Activated CD8-positive, alpha-beta T cell treated with anti-CD3 and anti-CD28 coated beads, Interleukin-2, amount 10 ng/mL, durations not matched to agents 7 days and 5 days (primary cell): ENCODE results near the gene TRAM2. TPM values are rescaled to one million over a fixed set of nuclear protein-coding genes. Genes with fewer than 3 reads are reported as not detected.

ENCODE experiments used
- ATAC-seq: fragments of 150-1000 bp; cut with Tn5 transposase; one replicate; pipeline ENCODE4 v1.10.0; 2021; ENCODE audit warnings: moderate library complexity
- CTCF ChIA-PET: fragments of 350-600 bp; sonication (Branson Sonifier 250); formaldehyde crosslinking; loops from one replicate; lab custom pipeline; 2021; ENCODE audit warnings: antibody characterized with exemption; lab: Charles Lee
- POLR2A ChIA-PET: fragments of 350-600 bp; sonication (Branson Sonifier 250); formaldehyde crosslinking; loops from one replicate; lab custom pipeline; 2021; ENCODE audit warnings: antibody characterized with exemption; lab: Charles Lee
- DNase-seq: peaks from one replicate; pipeline ENCODE4 v3.0.0-alpha.2; 2020
- H3K27ac Mint-ChIP-seq: one replicate; pipeline ENCODE4 v1.8.0; 2021; ENCODE audit warnings: mild to moderate bottlenecking, mixed read lengths
- H3K27me3 Mint-ChIP-seq: one replicate; pipeline ENCODE4 v1.8.0; 2021; ENCODE audit warnings: low read depth, mixed read lengths
- H3K36me3 Mint-ChIP-seq: one replicate; pipeline ENCODE4 v1.8.0; 2021; ENCODE audit warnings: low read depth, mixed read lengths
- H3K4me1 Mint-ChIP-seq: one replicate; pipeline ENCODE4 v1.8.0; 2021; ENCODE audit warnings: low read depth, mixed read lengths
- H3K4me3 Mint-ChIP-seq: one replicate; pipeline ENCODE4 v1.8.0; 2021; ENCODE audit warnings: mild to moderate bottlenecking, mixed read lengths
- H3K9me3 Mint-ChIP-seq: one replicate; pipeline ENCODE4 v1.8.0; 2022; ENCODE audit warnings: mixed read lengths; ENCODE audit not compliant: insufficient read depth
- total RNA-seq, 2 experiments: library from RNA; stranded (reverse); gene quantifications; one replicate each; pipeline ENCODE4 v1.2.3, GENCODE V29; 2021

TRAM2 gene
- total RNA-seq, 2 experiments from 2014 or later, result 1.4 TPM

GRCh38 chr6:52550014-52550575 lies 26.8 kb downstream of the TRAM2 start:
- Mint-ChIP-seq H3K27me3 (peaks cover 2% of the 10 kb centered on the region), H3K4me1 (no peaks in the 10 kb centered on the region), H3K4me3 (no peak overlapping the region), H3K36me3 (no peaks in the 10 kb centered on the region), H3K27ac (no peak overlapping the region), H3K9me3 (no peaks in the 10 kb centered on the region)
- ChIA-PET POLR2A (no interaction called here), CTCF (no interaction called here)
- DNase-seq (no peak), ATAC-seq (no peak)

GRCh38 chr6:52549428-52549827 lies 27.4 kb downstream of the TRAM2 start:
- ATAC-seq, result no peak
- no peak overlapping the region for H3K4me3 Mint-ChIP-seq
- no peak overlapping the region for H3K27ac Mint-ChIP-seq
- peaks cover 2% of the 10 kb centered on the region for H3K27me3 Mint-ChIP-seq
- no peak for DNase-seq
- CTCF ChIA-PET, result no interaction called here
- H3K4me1 Mint-ChIP-seq, result no peaks in the 10 kb centered on the region
- H3K36me3 Mint-ChIP-seq, result no peaks in the 10 kb centered on the region
- H3K9me3 Mint-ChIP-seq, result no peaks in the 10 kb centered on the region
- POLR2A ChIA-PET, result no interaction called here

GRCh38 chr6:52548999-52549398 lies 27.9 kb downstream of the TRAM2 start:
- peaks cover 2% of the 10 kb centered on the region for H3K27me3 Mint-ChIP-seq
- CTCF ChIA-PET, result no interaction called here
- no peaks in the 10 kb centered on the region for H3K9me3 Mint-ChIP-seq
- H3K27ac Mint-ChIP-seq, result no peak overlapping the region
- POLR2A ChIA-PET, result no interaction called here
- ATAC-seq (no peak), DNase-seq (no peak)
- H3K4me1 Mint-ChIP-seq, result peaks cover 3% of the 10 kb centered on the region
- H3K4me3 Mint-ChIP-seq, result no peak overlapping the region
- no peaks in the 10 kb centered on the region for H3K36me3 Mint-ChIP-seq

- Mint-ChIP-seq H3K36me3 (no peaks in the 10 kb centered on the region), H3K4me1 (peaks cover 3% of the 10 kb centered on the region), H3K9me3 (no peaks in the 10 kb centered on the region), H3K4me3 (no peak overlapping the region), H3K27ac (no peak overlapping the region), H3K27me3 (peaks cover 2% of the 10 kb centered on the region)
- CTCF ChIA-PET, result no interaction called here
- no peak for ATAC-seq
- DNase-seq, result no peak
- POLR2A ChIA-PET, result no interaction called here
Measured at GRCh38 chr6:52548353-52548713, 28.5 kb downstream of the TRAM2 start.

- no peak overlapping the region for H3K4me3 Mint-ChIP-seq
- DNase-seq (no peak), ATAC-seq (no peak)
- ChIA-PET CTCF (no interaction called here), POLR2A (no interaction called here)
- H3K9me3 Mint-ChIP-seq, result no peaks in the 10 kb centered on the region
- peaks cover 2% of the 10 kb centered on the region for H3K27me3 Mint-ChIP-seq
- no peak overlapping the region for H3K27ac Mint-ChIP-seq
- H3K4me1 Mint-ChIP-seq, result peaks cover 3% of the 10 kb centered on the region
- no peaks in the 10 kb centered on the region for H3K36me3 Mint-ChIP-seq
Measured at GRCh38 chr6:52547647-52548352, 29.1 kb downstream of the TRAM2 start.

GRCh38 chr6:52546678-52547077 lies 30.2 kb downstream of the TRAM2 start:
- Mint-ChIP-seq H3K4me1 (peaks cover 3% of the 10 kb centered on the region), H3K4me3 (no peak overlapping the region), H3K27ac (no peak overlapping the region), H3K9me3 (no peaks in the 10 kb centered on the region), H3K36me3 (no peaks in the 10 kb centered on the region), H3K27me3 (peaks cover 2% of the 10 kb centered on the region)
- ATAC-seq (no peak), DNase-seq (no peak)
- CTCF ChIA-PET, result no interaction called here
- POLR2A ChIA-PET, result no interaction called here

GRCh38 chr6:52546192-52546591 lies 30.7 kb downstream of the TRAM2 start:
- H3K4me1 Mint-ChIP-seq, result peaks cover 3% of the 10 kb centered on the region
- peaks cover 2% of the 10 kb centered on the region for H3K27me3 Mint-ChIP-seq
- ATAC-seq (no peak), DNase-seq (no peak)
- ChIA-PET CTCF (no interaction called here), POLR2A (no interaction called here)
- no peak overlapping the region for H3K27ac Mint-ChIP-seq
- H3K9me3 Mint-ChIP-seq, result no peaks in the 10 kb centered on the region
- no peaks in the 10 kb centered on the region for H3K36me3 Mint-ChIP-seq
- no peak overlapping the region for H3K4me3 Mint-ChIP-seq

- Mint-ChIP-seq H3K4me1 (peaks cover 3% of the 10 kb centered on the region), H3K9me3 (no peaks in the 10 kb centered on the region), H3K36me3 (no peaks in the 10 kb centered on the region), H3K27me3 (peaks cover 2% of the 10 kb centered on the region), H3K4me3 (no peak overlapping the region), H3K27ac (no peak overlapping the region)
- ChIA-PET POLR2A (no interaction called here), CTCF (interaction anchor here (0.6 kb wide), 1 partner anchor 1843 kb away, joined by 3 read pairs; no protein-coding TSS in a partner anchor)
- ATAC-seq (no peak), DNase-seq (no peak)
Measured at GRCh38 chr6:52545406-52546119, 31.3 kb downstream of the TRAM2 start.

GRCh38 chr6:52544602-52545405 lies 32.1 kb downstream of the TRAM2 start:
- ATAC-seq, result no peak
- H3K4me3 Mint-ChIP-seq, result no peak overlapping the region
- peaks cover 3% of the 10 kb centered on the region for H3K4me1 Mint-ChIP-seq
- no peaks in the 10 kb centered on the region for H3K36me3 Mint-ChIP-seq
- H3K27ac Mint-ChIP-seq, result no peak overlapping the region
- DNase-seq, result no peak
- peaks cover 7% of the 10 kb centered on the region for H3K27me3 Mint-ChIP-seq
- ChIA-PET POLR2A (no interaction called here), CTCF (interaction anchor here (0.9 kb wide), 1 partner anchor 8 kb away, joined by 3 read pairs; no protein-coding TSS in a partner anchor)
- H3K9me3 Mint-ChIP-seq, result no peaks in the 10 kb centered on the region

GRCh38 chr6:52543729-52544601 lies 32.9 kb downstream of the TRAM2 start:
- POLR2A ChIA-PET, result interaction anchor here (0.7 kb wide), 1 partner anchor 11 kb away, joined by 3 read pairs; no protein-coding TSS in a partner anchor
- no peaks in the 10 kb centered on the region for H3K36me3 Mint-ChIP-seq
- ATAC-seq (no peak), DNase-seq (no peak)
- no peaks in the 10 kb centered on the region for H3K9me3 Mint-ChIP-seq
- H3K4me3 Mint-ChIP-seq, result no peak overlapping the region
- H3K27me3 Mint-ChIP-seq, result peaks cover 10% of the 10 kb centered on the region
- H3K27ac Mint-ChIP-seq, result no peak overlapping the region
- CTCF ChIA-PET, result interaction anchor here (0.9 kb wide), 1 partner anchor 8 kb away, joined by 3 read pairs; no protein-coding TSS in a partner anchor
- peaks cover 3% of the 10 kb centered on the region for H3K4me1 Mint-ChIP-seq

- ChIA-PET CTCF (no interaction called here), POLR2A (interaction anchor here (0.7 kb wide), 1 partner anchor 12 kb away, joined by 3 read pairs; no protein-coding TSS in a partner anchor)
- Mint-ChIP-seq H3K27me3 (peaks cover 10% of the 10 kb centered on the region), H3K27ac (no peak overlapping the region), H3K9me3 (no peaks in the 10 kb centered on the region), H3K36me3 (no peaks in the 10 kb centered on the region), H3K4me1 (peaks cover 3% of the 10 kb centered on the region), H3K4me3 (no peak overlapping the region)
- DNase-seq (no peak), ATAC-seq (no peak)
Measured at GRCh38 chr6:52543262-52543661, 33.6 kb downstream of the TRAM2 start.
